Endothelial cell (in vitro differentiated cells): ENCODE results near the gene SHFL. TPM values are rescaled to one million over a fixed set of nuclear protein-coding genes. Genes with fewer than 3 reads are reported as not detected.

ENCODE experiments used
- DNase-seq: peaks from one replicate; pipeline ENCODE4 v3.0.0; 2021; ENCODE audit warnings: low spot score
- H3K27ac Mint-ChIP-seq: one replicate; pipeline ENCODE4 v1.8.0; 2021; ENCODE audit warnings: mixed read lengths, inconsistent platforms; ENCODE audit not compliant: unreplicated experiment
- H3K27me3 Mint-ChIP-seq: one replicate; pipeline ENCODE4 v1.8.0; 2021; ENCODE audit warnings: mild to moderate bottlenecking, moderate library complexity, mixed read lengths, inconsistent platforms; ENCODE audit not compliant: unreplicated experiment
- H3K36me3 Mint-ChIP-seq: one replicate; pipeline ENCODE4 v1.8.0; 2021; ENCODE audit warnings: mild to moderate bottlenecking, low read depth, mixed read lengths, inconsistent platforms; ENCODE audit not compliant: unreplicated experiment
- H3K4me1 Mint-ChIP-seq: one replicate; pipeline ENCODE4 v1.8.0; 2021; ENCODE audit warnings: mild to moderate bottlenecking, mixed read lengths, inconsistent platforms; ENCODE audit not compliant: unreplicated experiment
- H3K4me3 Mint-ChIP-seq: one replicate; pipeline ENCODE4 v1.8.0; 2021; ENCODE audit warnings: mild to moderate bottlenecking, mixed read lengths, inconsistent platforms; ENCODE audit not compliant: unreplicated experiment
- H3K9me3 Mint-ChIP-seq: one replicate; pipeline ENCODE4 v1.8.0; 2021; ENCODE audit warnings: mixed read lengths, inconsistent platforms; ENCODE audit not compliant: unreplicated experiment
- total RNA-seq: library from RNA; stranded (reverse); fragmentation: NEBNext Ultra II Directional; extraction: Animal tissue kit (Norgen Biotek cat#: 25700); gene quantifications from one replicate; pipeline ENCODE4 v1.2.1, GENCODE V29; 2021; ENCODE audit not compliant: unreplicated experiment
- TF ChIP-seq, protein P1 (sequence below): fragments of 200-600 bp; sonication (generic); IDR thresholded peaks from one replicate; pipeline ENCODE4 v1.5.0; 2021; ENCODE audit warnings: antibody characterized with exemption; ENCODE audit not compliant: unreplicated experiment

Gene SHFL
- total RNA-seq, 1 donor from 2014 or later: 9.2 TPM

DNA sequence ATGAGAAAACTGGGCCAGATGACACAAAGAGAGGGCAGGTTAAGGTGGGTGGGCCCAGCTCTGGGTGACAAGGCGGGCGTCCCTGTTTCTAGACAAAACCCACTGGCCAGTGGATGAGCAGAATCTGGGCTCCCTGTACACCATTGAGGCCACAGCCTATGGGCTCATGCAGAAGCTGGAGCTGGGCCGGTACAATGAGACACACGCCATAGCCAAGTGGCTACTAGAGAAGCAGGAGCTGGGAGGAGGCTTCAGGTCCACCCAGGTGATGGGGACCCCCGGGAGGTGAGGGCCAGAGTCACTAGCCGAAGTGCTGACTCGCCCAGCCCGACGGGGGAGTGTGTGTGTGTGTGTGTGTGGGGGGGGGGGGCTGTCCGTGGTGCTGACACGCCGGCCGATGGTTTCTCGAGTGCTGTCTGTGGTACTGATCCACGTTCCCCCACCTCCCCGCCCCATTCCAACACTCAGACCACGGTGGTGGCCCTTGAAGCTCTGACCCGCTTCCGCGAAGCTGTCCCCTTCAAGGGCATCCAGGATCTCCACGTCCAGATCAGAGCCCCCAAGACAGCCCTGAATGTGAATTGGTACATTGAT is 24.3 kb upstream of the SHFL start:
- H3K27me3 Mint-ChIP-seq: peaks cover 4% of the 10 kb centered on the region
- peak; percentile 13 for DNase-seq

DNA sequence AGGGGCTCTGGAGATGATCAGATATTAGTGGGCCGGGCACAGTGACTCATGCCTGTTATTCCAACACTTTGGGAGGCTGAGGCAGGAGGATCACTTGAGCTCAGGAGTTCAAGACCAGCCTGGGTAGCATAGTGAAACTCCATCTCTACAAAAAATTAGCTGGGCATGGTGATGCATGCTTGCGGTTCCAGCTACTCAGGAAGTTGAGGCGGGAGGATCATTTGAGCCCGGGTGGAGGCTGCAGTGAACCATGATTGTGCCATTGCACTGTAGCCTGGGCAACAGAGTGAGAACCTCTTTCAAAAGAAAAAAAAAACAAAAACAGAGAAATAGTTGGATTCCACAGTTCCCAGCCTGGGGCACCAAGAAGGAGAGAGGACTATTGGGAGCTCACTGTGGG is 17.9 kb upstream of the SHFL start:
- peaks cover 4% of the 10 kb centered on the region for H3K36me3 Mint-ChIP-seq
- no peak overlapping the region for H3K27ac Mint-ChIP-seq
- H3K4me3 Mint-ChIP-seq: no peak overlapping the region
- no peaks in the 10 kb centered on the region for H3K4me1 Mint-ChIP-seq
- peaks cover 2% of the 10 kb centered on the region for H3K27me3 Mint-ChIP-seq
- no peak for DNase-seq
- H3K9me3 Mint-ChIP-seq: peaks cover 4% of the 10 kb centered on the region
- TF ChIP-seq, protein P1, sequence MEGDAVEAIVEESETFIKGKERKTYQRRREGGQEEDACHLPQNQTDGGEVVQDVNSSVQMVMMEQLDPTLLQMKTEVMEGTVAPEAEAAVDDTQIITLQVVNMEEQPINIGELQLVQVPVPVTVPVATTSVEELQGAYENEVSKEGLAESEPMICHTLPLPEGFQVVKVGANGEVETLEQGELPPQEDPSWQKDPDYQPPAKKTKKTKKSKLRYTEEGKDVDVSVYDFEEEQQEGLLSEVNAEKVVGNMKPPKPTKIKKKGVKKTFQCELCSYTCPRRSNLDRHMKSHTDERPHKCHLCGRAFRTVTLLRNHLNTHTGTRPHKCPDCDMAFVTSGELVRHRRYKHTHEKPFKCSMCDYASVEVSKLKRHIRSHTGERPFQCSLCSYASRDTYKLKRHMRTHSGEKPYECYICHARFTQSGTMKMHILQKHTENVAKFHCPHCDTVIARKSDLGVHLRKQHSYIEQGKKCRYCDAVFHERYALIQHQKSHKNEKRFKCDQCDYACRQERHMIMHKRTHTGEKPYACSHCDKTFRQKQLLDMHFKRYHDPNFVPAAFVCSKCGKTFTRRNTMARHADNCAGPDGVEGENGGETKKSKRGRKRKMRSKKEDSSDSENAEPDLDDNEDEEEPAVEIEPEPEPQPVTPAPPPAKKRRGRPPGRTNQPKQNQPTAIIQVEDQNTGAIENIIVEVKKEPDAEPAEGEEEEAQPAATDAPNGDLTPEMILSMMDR: no peak

More for the DNA sequence above, 24.3 kb upstream of the SHFL start:
- peaks cover 4% of the 10 kb centered on the region for H3K36me3 Mint-ChIP-seq
- TF ChIP-seq, protein P1: no peak
- H3K27ac Mint-ChIP-seq: no peak overlapping the region
- peaks cover 4% of the 10 kb centered on the region for H3K9me3 Mint-ChIP-seq
- no peaks in the 10 kb centered on the region for H3K4me1 Mint-ChIP-seq
- H3K4me3 Mint-ChIP-seq: no peak overlapping the region

DNA sequence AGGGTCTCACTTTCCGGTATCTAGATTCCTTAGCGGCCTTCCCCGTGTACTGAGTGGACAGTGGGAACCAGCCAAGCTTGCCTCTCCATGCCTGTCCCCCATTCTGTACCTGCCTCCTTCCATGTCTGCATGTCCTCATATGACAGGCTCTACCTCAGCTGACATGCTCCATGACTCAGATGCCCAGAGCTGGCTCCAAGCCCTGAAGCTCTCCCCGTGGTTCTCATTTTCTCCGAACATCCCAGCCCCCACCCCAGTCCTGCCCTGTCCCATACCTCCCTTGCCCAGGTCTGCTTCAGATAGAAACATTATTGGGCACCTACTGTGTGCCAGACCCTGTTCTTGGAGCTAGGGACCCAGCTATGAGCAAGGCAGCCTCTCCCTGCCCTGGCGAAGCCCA is 17.1 kb upstream of the SHFL start:
- no peak for DNase-seq
- peaks cover 2% of the 10 kb centered on the region for H3K27me3 Mint-ChIP-seq
- TF ChIP-seq, protein P1: no peak
- H3K9me3 Mint-ChIP-seq: peaks cover 4% of the 10 kb centered on the region
- H3K4me1 Mint-ChIP-seq: no peaks in the 10 kb centered on the region
- no peak overlapping the region for H3K4me3 Mint-ChIP-seq
- H3K27ac Mint-ChIP-seq: no peak overlapping the region
- peaks cover 4% of the 10 kb centered on the region for H3K36me3 Mint-ChIP-seq

DNA sequence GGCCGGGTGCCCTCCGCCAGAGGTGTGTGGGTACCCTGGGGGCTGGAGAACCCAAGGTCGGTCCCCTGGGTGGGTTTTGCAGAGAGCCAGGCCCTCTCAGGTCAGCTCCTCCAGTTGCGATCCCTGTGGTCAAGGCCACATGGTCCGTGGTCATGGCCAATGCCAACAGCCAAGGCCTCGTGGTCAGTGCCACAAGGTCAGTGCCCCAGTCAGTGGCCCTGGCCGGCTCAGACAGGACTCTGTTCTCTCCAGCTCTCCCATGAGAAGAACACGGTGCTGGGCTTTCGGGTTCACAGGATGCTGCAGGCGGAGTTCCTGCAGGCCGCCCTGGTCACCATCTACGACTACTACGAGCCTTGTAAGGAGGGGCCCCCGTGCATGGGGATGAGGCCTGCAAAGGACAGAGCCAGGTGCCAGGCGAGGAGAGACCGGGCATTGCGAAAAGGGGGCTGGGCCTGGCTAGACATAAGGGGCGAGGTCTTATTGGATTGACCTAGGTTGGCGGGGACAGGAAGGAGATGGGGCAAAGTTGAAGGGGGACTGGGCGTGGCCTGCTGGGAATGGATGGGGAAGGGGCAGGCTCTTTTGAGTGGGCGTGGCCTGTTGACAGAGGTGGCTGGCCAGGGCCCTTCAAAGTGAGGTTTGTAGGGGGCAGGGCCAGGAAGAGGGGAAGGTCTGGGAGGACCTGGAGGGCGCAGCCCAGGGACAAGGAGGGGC is 15.2 kb upstream of the SHFL start:
- DNase-seq: no peak
- TF ChIP-seq, protein P1: no peak
- H3K27ac Mint-ChIP-seq: no peak overlapping the region
- no peaks in the 10 kb centered on the region for H3K4me1 Mint-ChIP-seq
- H3K9me3 Mint-ChIP-seq: peaks cover under 1% of the 10 kb centered on the region
- H3K27me3 Mint-ChIP-seq: no peaks in the 10 kb centered on the region
- H3K4me3 Mint-ChIP-seq: no peak overlapping the region
- peaks cover 2% of the 10 kb centered on the region for H3K36me3 Mint-ChIP-seq

DNA sequence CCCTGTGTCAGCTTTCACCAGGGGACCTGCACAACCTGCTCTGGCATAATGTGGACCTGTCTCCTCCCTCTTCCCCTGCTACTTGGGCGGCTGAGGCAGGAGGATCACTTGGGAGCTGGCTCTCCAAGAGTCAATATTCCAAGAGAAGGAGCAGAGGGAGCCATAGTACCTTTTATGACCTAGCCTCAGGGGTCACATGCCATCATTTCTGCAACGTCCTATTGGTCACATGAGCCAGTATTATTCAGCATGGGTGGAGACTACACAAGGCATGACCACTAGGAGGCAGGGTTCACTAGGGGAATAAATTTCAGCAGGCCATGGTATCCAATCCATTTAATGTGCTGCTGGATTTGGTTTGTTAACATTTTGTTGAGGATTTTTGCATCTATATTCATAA is 12.0 kb upstream of the SHFL start:
- Mint-ChIP-seq H3K27ac (no peak overlapping the region), H3K4me1 (no peaks in the 10 kb centered on the region), H3K9me3 (no peaks in the 10 kb centered on the region), H3K36me3 (no peaks in the 10 kb centered on the region), H3K4me3 (no peak overlapping the region), H3K27me3 (no peaks in the 10 kb centered on the region)
- TF ChIP-seq, protein P1: peak; percentile 16
- DNase-seq: no peak
